ENCODE measurements around the gene FBL.

Gene FBL

DNA sequence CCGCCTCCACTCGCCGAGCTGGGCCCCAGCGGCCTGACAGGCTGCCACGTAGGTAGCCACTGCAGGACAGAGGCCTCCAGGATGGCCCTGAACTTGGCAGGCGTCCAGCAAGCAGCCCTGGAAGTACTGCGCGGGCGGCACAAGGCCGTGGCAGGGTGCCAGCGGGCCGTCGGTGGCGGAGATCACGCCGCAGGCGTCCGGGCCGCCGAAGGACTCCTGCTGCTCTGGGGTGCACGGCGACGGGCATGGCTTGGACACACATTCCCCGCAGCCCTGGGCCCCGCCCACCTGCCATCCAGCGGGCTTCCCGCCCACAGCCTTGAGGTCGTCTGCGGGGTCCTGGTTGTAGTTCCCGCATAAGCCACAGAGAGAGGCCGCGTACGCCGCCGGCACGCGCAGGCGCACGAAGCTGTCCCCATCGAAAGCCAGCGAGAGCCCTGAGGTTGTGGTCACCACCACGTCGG lies 29.3 kb upstream of the FBL start:
- DNase-seq = peak; percentile 55

DNA sequence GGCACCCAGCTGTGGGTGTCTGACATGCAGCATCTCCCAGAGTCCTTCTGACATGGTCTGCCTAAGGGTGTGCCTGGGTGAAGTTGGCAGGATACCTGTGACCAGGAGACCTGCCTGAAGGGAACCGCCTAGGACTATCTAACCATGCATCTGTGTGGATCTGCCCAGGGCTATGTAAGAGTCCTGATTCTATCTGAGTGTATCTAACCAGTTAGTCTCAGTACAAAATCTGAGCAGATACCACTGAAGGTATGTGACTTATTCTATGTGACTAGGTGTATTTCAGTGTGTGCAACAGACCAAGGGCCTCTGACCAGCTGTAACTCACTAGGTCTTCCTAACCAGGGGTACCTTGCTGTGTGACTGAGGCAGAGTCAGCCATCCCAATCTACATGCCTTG lies 28.2 kb upstream of the FBL start:
- DNase-seq = no peak

DNA sequence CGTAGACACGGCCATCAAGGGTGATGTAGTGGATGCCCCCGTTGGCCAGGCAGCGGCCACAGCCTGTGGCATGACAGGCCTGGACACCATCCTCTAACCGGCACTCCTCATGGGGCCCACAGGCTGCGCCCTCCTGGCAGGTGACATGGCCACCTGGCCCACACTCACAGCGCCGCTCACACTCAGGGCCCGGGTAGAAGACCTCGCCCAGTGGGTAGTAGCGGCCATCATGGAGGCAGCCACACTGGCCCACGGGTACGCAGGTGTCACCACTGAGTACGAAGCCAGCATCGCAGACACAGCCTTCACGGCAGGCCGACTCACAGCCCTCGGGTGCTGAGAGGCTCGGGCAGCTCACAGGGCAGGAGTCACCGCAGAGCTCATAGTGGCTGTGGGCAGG lies 27.2 kb upstream of the FBL start:
- DNase-seq = no peak

DNA sequence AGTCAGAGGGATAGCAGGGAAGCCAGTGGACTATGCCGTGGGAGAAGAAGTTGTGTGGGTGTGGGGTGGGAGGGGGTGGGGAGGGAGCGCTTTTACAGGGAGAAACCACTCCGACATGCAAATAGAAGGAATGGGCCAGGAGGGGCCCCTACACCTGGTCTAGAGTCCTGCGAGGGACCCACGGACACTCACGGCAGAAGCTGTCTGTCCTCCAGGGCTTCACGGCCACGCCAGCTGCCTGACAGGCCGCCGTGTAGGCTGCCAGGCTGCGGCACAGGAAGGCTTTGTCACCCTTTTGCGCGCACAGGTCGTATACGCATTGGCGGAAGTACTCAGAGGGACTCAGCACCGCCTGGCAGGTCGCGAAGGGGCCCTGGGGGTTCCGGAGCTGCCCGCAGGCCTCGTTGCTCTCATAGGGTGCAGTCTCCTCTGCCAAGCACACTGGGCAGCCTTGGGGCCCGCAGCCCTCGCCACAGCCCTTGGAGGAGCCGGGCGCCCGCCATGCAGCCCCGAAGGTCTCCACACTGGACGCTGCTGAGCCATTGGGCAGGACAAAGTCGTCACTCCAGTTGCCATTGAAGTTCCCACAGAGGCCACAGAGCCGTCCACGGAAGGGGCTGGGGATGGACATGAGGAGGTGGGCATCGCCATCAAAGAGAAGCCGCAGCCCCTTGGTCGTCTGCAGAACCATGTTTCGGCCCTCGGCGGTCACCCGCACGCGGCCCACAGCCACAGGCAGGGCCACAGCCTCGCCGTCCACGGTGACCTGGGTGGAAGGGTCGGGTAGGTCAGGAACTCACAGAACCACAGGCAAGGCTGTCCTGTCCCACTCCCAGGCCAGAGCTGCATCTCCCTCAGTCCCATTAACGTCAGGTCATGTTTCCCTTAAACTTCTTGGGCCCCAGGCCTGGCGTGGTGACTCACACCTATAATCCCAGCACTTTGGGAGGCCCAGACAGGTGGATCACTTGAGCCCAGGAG lies 26.0 kb upstream of the FBL start:
- DNase-seq = no peak

DNA sequence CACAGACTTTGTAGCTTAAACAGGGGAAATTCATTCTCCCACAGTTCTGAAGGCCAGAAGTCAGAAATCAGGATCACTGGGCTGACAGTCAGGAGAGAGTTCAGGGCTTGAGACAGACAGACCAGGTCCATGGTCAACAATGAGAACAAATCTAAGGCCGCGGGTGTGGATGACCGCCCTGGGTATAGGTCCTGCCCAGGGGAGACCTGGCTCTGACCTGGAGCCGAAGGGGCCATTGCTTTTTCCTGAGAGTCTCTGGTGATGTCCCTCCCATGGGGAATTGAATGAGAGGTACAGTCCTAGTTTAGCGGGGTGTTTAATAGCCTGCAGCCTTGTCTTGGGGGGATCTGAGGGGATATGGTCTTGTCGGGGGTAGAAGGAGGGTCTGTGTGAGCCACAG lies 25.2 kb upstream of the FBL start:
- DNase-seq = no peak

DNA sequence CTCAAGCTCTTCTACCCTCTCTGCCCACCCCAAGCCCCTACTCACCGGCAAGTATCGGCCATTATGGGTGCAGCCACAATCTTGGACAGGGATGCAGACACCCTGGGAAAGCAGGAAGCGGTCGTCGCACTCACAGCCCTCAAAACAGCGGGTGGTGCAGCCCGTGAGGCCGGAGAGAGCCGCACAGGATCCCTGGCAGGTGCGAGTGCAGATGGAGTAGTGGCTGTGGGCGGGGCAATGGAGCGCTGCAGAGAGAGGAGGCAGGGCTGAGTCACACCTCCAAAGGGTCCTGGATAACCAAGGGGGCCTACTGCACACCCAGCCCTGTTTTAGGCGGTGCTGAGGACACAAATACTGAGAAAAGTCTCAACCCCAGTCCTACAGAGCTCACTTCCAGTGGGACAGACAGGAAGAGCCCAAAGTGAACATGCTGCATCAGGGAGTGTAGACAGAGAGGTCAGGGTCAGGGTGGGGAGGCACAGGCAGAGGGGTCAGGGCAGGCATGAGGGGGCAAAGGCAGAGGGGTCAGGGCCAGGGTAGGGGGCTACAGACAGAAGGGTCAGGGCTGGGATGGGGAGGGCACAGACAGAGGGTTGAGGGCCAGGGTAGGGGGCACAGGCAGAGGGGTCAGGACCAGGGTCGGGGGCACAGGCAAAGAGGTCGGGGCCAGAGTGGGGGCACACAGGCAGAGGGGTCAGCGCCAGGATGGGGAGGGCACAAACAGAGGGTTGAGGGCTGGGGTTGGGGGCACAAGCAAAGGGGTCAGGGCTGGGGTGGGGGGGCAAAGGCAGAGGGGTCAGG lies 24.2 kb upstream of the FBL start:
- DNase-seq = peak; percentile 74

DNA sequence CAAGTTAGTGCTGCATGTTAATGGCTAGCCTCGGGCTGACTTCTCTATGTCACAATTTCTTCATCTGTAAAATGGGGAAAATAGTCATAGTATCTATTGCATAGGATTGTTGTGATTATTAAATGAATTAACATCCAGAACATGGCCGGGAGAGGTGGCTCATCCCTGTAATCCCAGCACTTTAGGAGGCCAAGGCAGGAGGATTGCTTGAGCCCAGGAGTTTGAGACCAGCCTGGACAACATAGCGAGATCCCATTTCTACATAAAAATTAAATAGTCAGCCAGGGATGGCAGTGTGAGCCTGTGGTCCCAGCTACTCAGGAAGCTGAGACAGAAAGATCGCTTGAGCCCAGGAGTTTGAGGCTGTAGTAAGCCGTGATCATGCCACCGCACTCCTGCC lies 21.8 kb upstream of the FBL start:
- no peak for DNase-seq

DNA sequence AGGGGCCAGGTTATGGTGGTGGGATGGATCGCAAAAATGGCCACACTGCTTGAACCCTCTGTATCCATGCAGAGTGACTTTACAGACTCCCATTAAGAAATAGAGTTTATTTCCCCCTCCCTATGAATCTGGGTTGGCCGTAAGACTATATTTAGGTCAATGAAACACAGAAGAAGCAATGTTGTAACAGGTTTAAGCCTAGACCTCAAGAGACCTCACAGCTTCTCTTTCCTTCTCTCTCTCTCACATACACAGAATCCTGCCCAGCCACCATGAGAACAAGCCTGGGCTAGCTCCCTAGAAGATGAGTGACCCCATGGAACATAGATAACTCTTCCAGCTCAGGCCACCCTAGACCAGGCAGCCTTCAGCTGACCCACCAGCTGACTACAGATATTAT lies 21.0 kb upstream of the FBL start:
- no peak for DNase-seq

DNA sequence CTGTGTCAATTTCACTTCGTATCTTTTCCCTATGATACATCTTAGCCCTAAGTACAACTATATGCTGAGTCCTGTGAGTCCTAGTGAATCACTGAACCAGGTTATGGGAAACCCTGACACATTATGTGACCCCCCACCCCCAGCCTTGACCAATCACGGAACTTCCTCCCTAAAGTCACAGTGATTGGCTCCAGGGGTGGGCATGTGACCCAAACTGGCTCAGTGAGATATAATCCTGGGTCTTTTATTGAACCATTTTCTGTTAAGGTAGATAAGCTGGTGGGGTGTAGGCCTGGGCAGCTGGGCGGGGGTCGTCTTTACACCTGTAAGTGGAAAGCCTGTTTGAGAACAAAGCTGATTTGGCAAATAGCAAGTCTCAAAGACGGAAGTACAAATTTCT lies 19.8 kb upstream of the FBL start:
- DNase-seq = no peak

DNA sequence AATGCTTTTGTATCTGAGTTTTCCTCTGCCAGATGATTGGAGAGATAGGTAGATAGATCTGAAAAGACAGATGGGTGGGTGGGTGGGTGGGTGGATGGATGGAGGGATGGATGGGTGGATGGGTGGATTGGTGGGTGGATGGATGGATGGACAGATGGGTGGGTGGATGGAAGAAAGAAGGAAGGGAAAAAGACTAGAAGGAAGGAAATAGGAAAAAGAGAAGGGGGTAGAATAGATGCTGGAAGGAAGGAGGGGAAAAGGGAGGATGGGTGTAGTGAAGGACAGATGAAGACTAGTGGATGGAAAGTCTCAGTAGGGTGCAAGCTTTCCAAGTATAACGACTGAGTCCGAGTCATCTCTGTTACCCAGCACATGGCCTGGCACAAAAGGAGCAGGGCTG lies 19.0 kb upstream of the FBL start:
- no peak for DNase-seq

DNA sequence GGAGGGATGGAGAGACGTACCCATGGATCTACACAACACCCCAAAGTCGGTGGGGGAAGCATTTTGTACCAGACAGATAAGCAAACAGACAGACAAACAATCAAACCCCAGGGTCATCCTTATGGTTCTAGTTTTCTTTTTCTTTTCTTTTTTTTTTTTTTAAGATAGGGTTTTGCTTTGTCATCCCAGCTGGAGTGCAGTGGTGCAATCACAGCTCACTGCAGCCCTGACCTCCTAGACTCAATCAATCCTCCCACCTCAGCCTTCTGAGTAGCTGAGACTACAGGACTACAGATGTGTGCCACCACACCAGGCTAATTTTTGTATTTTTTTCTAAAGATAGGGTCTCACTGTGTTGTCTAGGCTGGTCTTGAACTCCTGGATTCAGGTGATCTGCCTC lies 17.9 kb upstream of the FBL start:
- DNase-seq = no peak

DNA sequence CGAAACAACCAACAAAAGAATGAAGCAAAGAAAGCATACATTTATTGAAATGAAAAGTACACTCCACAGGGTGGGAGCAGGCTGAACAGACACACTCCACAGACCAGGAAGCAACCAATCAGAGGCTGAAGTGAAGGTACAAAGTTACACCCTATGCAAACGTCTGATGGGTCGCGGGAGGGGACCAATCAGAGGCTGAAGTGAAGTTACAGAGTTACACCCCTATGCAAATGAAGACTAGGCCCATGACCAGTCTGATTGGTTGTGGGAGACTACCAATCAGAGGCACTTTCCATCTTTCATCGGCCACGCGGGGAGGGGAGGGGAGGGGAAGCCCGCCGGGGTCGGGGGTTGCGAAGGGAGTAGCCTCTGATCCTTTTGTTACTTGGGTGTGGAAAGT lies 12.4 kb upstream of the FBL start:
- DNase-seq = no peak

DNA sequence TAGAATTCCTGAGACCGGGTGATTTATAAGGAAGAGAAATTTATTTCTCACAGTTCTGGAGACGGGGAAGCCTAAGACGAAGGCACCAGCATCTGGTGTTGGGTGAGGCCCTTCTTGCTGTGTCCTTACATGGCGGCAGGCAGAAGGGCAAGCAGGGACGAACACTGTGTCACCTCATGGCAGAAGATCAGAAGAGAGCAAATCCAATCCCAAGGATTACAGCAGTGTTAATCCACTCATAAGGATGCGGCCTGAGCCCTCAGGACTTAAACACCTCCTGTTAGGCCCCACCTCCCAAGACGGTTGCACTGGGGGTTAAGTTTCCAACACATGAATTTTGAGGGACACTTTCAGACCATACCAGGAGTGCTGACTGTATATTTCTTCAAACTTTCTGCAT lies 6.7 kb upstream of the FBL start:
- DNase-seq = no peak

DNA sequence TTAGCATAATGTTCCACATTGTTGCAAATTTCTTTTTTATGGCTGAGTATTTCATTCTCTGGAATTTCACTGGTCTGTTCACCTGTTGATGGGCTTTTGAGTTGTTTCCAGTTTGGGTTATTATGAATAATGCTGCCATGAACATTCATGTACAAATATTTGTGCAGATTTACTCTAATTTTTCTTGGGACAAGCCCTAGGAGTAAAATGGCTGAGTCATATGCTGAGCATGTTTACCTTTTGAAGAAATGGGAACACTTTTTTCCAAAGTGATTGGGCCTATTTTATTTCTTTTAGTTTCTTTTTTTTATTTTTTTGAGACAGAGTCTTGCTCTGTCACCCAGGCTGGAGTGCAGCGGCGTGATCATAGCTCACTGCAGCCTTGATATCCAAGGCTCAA lies 4.7 kb upstream of the FBL start:
- DNase-seq = no peak

DNA sequence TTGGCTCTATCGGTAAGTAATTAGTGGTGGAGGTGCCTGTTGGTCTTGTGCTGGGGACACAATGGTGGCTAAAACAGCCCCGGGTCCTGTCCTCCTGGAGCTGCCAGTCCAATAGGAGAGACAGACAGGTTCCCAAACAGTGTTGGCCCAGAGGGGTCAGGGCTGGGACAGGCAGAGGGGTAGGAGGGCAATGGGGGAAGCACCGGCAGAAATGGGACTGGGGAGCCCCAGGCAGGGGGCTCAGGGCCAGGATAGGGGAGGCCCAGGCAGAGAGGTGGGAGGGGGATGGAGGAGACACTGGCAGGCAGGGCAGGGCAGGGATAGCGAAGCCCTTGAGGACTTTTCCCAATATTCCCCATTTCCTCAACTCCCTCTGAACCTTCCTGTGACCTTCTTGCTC lies 2.2 kb upstream of the FBL start:
- DNase-seq = no peak

DNA sequence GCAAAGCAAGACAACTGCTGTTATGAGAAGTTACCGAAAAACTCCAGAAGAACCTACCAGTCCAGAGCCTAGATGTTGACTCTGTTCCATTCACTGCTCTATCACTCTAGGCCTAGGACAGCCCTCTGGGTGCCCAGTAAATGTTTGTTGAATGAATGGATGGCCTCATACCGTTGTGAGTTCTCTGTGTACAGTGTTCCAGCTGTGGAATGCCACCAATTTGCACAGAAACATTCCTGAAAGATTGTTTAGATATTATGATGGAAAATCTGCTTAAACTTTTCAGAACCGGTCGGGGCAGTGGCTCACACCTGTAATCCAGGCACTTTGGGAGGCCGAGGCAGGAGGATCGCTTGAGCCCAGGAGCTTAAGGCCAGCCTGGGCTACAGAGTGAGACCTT lies 1.3 kb upstream of the FBL start:
- DNase-seq = no peak

DNA sequence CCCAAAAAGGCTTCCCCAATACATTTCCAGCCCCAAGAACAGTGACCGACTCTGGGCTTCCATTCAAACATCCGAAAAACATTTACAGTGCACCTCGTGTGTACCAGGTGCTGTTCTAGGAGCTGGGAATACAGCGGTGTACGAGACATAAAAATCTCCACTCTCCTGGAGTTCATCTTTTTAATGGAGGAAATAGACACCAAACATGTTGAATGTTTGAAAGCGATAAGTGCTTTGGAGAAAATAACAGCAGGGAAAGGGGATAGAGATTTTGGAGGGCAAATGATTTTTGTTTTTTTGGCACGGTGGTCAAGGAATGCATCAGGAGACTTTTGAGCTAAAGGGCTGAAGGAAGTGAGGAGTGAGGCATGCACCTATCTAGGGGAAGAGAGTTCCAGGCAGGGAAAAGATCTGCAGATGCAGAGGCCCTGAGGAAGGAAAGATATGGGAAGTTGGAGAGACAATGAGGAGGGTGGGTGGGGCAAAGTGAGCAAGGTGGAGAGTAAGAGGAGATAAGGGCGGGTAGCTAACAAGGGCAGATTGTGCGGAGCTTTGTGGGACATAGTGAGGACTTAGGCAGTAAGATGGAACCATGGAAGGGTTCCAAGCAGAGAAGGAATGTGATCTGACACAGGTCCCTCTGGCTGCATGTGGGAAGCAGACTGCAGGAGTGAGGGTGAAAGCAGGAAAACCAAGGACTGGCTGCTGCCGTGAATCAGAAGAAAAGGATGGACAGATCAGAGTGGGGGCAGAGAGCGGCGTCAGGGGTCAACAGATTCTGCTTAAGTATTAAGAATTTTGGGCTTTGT lies 703 bp upstream of the FBL start:
- no peak for DNase-seq

DNA sequence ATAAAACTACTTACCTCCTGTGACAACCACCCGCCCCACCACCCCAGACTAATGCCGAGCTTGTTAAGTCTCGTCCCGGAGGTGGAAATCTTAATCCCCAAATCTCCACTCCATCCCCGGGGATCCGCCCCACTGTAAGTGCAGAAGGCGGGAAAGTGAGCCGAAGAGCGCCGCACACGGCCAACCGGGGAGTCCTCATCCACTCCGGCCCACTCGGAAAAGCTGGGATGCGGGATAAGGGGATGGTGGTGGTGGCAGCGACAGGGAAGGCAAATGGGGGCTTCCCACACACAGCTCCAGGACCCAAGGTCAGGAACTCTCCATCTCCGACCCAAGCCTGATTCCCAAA lies 621 bp downstream of the FBL start:
- peak; percentile 20 for DNase-seq

DNA sequence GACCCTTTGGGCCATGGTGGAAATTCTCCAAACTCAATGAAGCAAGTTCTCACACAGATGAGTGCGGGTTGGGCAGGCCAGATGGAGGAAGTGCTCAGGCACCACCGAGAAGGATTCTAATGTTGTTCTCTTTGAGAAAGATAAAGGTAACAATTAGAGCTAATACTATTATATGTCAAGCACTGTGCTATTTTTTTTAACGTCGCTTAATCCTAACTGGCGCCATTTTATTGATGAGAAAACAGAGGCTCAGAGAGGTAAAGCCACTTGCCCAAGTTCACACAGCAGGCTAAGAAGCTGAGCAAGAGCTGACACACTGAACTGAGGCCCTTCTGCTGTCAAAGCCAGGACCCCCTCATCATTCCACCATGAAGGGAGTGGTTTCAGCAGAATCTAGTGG lies 1.0 kb downstream of the FBL start:
- DNase-seq = no peak

DNA sequence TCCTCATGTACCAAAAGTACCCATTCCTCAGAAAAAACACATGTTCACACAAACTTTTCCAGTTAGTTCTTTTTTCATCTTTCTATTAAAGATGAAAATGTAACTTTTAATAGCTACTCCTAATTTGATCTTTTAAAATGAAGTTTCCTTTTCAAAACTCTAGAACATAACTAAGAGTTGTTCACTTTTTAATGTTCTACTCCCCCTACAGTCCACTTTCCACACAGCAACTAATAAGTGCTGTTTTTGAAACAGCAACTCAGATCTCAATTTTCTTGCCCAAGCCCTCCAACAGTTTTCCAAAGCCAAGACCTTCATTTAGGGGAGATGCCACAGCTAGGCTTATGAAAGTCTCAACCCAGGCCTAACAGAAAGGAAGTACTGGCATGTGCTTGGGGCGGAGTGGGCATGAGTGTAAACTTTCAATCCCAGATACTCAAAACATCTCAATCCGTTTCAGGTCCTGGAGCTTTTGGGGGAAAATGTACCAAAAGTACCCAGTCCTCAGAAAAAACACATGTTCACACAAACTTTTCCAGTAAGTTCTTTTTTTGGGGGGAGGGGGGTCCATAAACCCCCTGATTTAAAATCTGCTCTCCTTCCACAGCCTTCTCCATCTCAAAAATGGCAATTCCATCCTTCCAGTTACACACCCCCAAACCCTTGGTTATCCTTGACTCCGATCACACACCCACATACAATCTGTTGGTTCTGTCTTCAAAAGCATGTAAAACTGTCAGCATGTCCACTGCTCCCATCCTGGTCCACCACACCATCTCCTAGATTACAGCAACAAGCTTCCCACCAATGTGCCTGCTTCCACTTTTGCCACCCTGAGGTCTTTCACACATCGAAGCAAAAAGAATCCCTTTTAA lies 2.0 kb downstream of the FBL start:
- peak; percentile 51 for DNase-seq

DNA sequence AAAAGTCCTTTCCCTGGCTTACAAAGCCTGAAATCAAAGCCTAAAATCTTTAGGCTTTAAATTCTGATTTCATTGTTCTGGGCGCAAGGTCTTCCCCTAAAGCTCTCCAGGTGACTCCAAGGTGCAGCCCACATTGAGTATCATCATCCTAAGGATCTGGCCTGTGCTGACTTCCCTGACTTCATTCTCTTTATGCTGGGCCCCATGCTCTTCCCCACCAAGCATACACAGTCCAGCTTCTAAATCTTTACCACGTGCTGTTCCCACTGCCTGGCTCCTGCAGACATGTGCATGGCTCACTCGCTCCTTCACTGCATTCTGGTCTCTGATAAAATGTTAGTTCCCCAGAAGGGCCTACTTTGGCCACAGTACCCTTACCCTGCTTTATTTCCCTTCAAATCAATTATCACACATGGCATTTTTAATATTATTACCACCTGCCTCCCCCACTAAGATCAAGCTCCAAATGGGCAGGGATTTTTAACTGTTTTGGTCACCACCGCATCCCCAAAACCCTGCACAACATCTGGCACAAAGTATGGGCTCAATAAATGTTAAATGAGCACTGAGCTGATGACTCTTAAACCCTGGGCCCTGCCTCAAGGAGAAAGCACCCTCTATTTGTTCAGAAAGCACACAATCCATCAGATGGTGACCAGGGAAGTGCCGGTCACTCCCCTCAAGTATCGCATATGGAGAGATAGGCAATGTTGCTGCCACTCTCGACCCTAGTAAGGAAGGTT lies 3.3 kb downstream of the FBL start:
- DNase-seq = no peak

DNA sequence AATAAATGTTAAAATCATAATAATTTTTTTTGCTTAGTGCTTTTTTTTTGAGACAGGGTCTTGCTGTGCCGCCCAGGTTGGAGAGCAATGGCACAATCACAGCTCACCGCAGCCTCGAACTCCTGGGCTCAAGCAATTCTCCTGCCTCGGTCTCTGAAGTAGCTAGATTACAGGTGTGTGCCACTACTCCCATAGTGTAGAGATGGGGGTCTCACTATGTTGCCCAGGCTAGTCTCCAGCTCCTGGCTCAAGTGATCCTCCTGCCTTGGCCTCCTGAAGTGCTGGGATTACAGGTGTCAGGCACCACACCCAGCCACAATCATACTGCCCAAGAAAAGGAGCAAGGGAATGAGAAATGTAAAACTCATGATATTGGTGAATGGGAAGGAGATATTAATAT lies 5.1 kb downstream of the FBL start:
- DNase-seq = no peak
